HG02885 (cell line): ENCODE results near the gene XYLT1.

Experiments
- ATAC-seq: cut with Tn5 transposase; IDR thresholded peaks from one replicate; pipeline ENCODE4 v1.9.1; 2021; ENCODE audit warnings: mild to moderate bottlenecking; ENCODE audit not compliant: unreplicated experiment, poor library complexity

Gene XYLT1

DNA sequence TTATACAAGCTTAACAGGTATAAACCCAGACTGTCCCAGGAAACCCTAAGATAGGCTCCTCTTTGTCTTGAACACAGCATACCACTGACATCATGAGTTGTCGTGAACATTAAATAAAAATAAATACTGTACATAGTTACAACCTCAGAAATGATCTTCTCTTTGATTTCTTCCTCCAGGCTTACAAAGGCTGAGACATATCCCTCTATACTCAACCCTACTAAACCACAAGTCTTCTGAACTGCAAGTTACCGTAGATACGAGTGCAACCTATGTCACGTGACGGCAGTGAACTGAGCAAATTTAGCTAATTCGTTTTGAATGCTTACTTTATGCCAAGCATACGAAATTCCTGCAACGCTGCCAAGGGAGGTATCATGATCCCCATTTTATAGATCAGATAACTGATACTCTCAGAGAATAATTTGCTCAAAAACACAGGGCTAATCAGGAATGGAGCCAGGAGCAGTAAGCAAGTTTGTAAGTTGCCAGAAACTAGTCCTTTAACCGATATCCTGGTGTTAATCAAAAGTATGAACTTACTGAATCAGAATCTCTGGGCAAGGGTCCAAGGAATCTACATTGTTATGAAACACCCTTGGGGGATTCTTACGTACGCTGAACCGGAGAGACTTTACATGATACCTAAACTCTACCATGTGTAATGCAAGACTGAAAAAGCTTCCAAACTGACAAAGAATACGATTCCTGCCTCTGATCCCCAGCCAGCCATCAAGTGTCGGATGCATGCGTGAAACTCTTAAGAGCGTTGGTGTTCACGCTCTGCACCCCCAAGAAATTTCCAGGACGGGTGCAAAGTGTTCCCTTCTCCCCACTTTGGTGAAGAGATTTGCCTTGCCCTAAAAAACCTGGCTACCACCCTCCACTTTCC, 106.2 kb downstream of the XYLT1 start:
- no peak for ATAC-seq

DNA sequence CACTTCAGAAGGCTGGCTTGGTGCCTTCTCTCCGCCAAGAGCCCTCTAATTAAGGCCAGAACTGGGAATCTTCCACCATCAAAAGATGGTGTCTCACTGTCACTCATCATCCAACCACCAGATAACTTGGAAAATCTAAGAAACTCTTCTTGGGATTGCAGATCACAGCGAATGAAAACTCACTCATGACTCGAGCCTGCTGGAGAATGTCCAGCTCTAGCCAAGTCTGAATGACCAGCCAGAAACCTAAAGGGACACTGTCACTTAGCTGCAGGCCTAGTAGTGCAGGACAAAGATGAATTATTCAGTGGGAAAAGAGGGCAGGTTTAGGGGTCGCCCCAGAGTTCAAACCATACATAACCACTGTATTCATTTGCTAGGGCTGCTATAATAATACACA, 107.8 kb downstream of the XYLT1 start:
- ATAC-seq = no peak

DNA sequence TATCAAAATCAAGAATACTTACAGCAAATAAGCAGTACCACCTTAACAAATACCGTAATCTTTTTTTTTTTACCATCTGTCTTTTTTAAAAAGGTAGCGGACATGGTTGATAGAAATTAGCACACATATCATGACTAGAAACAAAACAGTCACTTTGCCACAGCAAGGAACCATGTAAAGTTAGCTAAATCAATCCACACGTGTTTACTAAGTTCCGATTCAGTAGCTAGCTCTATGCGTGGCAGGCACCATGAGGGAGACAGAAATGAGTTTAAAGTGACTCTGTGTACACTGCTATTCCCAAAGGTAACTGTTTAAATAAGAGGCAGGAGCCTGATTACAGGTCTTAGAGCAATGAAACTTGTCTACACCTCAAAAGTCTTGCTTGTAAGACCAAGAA, 108.6 kb downstream of the XYLT1 start:
- ATAC-seq = no peak

DNA sequence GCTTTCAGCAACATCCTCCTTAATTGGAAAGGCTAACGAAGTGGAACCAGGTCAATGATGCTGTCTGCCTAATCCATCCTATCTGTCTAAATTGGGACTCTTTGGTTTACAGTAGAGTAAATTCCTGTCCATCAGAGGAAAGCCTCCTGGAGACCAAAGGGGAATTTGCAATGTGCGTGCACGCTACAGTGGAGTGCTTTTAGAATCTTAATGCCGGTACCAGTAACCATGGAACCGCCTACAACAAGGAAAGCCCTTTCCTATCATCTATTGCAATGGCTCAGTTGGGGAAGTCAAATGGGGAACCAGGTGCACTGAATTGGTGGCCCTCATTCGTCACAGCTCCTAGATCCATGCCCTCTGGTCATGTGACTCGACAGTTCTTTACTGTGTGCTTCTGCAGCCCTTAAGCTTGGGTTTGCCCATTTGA, 110.1 kb downstream of the XYLT1 start:
- no peak for ATAC-seq

DNA sequence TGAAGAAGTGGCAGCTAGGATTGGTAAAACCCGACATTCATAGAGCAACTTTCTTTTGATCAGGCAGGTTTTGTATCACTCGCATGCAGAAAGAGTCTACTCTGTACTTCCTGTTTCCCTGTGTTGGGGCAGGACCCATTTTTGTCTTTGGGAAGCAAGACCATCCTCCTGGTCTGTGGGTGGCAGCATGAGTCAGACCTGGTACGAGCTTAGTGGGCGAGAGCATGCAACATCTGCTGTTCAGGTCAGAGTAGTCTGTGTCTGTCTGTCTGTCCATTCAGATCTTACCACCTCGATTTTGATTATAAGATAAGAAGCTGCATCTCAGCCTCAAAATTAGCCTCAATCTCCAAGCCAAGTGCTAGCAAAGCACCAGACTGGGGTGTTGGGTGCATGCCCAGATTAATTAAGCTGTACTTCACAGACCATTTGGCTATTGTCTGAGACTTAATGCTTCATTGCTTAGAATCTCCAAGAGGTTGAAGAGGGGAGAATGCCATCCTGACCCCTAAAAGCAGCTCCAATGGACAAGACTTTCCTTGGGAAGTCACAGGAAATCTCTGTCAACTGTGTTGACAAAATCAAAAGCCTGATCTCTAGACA, 110.9 kb downstream of the XYLT1 start:
- ATAC-seq = no peak

DNA sequence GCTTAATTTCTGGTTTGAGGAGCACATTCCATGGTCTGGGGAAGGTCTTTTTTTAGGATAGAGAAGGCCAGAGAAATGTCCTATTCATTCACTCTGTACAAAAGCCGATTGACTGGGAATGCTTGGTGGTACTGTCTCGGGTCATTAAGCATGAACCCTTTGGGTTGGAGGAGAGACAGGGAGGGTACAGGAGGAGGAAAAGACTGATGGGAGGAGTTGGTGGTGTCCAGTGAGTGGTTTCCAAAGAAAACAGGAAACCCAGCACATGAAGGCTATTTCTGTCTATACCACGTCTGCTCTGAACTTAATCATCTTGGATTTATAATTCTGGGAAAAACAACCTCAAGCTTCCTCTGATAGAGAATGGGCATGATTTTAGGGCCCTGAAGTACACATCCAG, 111.9 kb downstream of the XYLT1 start:
- no peak for ATAC-seq

DNA sequence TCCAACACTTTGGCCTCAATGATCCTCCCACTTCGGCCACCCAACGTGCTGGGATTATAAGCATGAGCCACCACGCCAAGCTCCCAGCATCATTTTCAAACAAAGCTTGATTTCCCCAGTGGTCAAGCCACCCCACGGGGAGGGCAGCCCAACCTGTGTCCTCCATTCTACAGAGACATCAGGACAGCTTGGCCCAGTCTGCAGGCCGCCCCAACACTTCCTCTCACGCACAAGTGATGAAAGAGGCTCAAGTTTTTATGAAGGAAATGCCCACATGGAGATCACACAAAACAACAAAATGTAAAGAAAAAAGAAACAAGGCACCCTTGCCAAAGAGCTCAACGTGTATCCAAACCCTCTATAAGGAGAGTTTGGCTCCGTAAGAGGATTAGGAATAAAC, 112.4 kb downstream of the XYLT1 start:
- no peak for ATAC-seq

DNA sequence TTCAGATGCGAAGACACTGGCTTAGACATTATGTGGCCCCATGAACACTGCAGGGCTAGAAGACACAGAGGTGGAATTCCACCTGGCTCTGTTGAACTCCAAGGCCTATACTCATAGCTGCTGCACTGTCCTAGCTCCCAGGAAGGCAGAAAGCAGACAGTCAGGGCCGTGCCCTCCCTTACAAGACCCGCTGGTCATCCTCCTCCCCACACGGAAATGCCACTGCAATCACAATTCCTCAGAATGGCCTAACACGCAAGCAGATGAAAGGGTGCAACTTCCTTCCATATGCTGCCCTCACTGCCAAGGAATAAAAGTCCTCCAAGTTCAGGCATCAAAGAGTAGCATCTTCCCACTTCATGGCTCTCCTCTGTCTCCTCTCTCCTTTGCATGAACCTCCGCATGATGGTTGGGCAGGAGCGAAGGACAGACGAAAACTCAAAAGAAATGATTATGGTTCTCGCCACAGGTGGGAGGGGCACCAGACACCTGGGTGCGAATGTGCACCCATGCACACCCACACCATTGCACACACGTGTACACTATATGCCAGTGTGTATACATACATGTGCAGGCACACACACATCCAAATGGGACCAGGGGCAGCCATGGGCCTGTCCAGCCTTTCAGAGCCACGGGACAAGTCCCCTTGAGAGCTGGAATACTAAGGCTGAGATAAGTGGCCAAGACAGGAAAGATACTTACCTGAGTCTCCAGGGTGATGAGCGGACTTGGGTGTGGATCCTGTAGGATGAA, 113.3 kb downstream of the XYLT1 start:
- no peak for ATAC-seq

DNA sequence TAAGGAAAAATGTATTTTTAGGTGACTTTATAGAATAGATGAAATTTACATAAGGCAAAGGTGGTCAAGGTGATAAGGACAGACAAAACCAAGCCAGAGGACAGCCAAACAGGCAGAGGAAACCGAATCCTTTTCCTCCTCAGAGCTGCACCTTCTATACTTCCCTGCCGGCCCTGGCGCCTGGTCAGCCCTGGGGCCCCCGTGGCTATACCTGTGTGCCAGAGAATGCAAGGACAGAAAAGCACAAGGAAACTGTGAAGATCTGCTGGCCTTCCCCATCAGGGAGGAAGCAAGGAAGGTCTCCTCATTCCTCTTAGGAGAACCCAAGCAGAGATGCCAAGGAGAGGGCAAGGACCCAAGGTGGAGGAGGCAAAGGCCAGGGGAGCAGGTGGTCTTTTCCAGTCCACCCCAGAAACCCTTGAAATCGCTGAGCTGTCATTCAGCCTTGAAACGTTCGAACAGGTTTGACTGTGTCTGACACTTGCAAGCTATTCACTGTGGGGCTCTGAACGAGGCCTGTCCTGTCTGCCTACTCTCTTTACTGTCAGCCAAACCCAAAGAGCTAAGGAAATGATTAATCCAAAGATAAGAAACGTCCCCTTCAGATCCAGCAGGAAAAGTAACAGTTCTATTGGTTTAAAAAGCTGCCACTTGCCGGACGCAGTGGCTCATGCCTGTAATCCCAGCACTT, 114.4 kb downstream of the XYLT1 start:
- no peak for ATAC-seq

DNA sequence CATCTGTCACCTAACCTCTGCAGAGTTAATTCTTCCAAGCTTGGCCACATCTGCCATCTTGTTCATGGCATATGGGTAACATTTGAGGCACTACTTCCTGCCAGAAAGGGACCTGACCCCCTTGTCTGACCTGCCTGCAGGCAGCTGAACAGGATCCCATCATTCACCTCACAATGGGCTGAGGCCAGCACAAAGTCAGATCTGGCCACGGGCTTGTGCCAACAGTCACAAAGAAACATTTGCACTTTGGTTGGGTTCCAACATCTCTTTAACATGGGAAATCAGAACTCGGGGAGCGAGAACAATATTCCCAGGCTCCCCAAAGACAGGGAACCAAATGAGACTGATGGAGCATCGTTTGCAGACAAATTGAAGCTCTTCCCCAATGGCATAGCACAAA, 116.1 kb downstream of the XYLT1 start:
- ATAC-seq = no peak

DNA sequence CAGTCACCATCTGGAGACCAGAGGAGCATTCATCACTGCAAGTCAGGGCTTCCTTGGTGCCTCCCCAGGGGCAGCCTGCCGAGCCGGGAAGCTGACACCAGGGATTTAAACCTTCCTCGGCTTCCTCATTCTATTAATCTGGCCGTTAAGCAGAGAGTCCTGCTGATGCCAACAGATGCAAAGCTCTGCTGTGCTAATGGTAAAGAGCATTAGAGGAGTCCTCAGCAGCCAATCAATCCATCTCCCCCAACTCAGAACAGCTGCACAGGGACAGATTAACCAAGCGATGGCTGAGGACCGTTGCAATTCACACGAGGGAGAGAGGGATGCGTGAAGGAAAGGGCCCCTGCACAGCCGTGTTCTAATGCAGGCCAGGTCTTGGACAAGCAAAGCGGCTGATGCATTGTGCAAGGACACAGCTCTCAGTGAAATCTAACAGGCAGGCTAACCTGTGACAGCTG, 116.6 kb downstream of the XYLT1 start:
- no peak for ATAC-seq

DNA sequence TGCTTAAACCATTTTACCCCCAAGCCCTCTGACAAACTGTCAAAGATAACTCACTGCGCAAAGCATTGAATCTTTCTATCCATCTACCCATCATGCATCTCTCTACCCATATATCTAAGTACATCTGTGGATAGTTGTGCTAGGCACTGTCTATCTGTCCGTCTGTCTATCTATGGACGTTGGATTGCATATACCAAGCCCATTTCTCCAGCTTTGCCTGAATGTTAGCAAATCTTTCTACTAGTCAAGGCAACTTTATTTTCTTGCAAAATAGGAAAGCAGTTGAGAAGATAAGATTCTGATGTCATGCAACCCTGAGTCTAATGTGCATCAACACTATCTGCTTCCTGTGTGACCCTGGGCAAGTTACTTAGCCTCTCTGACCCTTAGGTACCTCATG, 117.2 kb downstream of the XYLT1 start:
- ATAC-seq = no peak

DNA sequence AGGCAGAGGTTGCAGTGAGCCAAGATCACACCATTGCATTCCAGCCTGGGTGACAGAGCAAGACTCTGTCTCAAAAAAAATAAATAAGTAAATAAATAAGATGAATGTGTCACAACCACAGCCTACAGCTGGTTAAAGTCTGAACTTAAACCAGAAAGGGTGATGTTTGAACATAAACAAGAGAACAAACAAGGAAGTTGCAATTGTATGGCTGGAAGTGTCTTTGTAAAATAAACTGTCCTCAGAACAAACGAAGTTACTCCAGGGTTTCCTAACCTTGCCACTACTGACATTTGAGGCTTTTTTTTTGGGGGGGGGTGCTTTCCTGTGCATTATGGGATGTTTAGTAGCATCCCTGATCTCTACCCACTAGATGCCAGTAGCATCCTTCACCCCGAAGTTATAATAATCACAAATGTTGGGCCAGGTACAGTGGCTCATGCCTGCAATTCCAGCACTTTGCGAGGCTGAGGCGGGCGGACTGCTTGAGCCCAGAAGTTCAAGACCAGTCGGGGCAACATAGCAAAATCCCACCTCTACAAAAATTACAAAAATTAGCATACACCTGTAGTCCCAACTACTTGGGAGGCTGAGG, 119.2 kb downstream of the XYLT1 start:
- ATAC-seq = no peak

DNA sequence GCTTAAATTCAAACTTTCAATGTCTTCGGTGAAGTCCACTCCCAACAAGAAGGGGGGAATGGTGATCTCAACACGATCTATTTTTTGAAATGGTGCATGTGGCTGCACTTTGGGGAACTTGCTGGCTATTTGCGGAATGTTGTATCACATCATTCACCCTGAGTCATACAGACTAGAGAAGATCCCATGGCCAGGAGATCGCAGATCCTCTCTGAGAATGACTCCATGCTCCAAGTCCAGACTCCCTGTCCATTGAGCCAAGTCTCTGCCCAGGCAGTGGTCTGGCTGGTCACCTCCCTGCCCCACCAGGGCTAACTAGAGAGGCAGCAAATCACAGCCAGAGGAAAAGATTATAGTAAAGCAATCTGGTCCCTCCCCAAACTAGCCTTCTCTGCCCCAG, 120.6 kb downstream of the XYLT1 start:
- no peak for ATAC-seq

DNA sequence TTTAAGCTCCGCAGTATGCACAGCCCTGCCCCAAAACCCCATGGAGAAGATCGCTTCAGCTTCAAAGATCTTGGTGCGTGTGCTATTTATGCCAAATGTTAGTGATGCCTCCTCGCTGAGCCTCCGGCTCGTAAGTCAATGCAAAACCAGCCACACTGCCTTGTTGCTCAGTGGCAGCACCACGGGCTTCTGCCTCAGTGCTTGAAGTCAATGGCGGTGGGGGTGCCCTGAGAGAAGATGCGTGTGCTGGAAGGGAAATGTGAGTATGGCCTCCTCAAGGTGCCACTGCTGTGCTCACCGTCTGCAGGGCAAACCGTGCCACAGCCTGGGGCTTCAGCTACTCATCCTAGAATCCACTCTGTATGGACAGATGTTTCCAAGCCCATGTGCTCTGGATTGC, 121.9 kb downstream of the XYLT1 start:
- no peak for ATAC-seq

DNA sequence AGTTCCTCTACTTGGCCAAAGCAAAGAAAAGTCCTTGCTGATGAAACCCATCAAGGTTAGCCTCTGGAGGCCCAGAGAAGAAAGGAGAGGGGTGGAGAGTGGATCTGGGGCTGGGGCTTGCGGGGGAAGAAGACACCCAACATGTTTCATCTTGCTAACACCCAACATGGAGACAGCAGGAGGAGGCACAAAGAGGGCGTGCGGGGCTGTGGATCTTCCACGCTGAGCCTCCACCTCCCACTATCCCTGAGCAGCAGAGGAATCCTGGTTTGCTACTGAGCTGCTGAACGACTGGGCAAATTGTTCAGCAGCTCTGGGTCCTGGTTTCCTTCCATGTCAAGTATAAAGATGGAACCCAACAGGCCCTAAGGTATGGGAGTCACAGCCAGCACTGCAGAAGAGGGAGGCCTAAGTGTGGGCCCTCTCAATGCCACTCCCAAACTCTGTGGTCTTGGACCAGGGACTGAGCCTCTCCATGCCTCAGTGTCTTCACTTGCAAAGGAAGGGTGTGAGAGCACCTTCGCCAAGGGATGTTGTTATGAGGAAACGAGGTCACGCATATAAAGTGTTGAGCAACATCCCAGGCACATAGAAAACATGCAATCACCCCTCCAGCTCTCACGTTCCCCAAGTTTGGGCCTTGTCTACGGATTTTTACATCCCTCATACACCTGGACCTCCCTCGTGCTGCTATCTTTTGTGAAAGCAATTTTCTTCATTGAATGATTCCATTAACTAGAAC, 122.5 kb downstream of the XYLT1 start:
- ATAC-seq = no peak

DNA sequence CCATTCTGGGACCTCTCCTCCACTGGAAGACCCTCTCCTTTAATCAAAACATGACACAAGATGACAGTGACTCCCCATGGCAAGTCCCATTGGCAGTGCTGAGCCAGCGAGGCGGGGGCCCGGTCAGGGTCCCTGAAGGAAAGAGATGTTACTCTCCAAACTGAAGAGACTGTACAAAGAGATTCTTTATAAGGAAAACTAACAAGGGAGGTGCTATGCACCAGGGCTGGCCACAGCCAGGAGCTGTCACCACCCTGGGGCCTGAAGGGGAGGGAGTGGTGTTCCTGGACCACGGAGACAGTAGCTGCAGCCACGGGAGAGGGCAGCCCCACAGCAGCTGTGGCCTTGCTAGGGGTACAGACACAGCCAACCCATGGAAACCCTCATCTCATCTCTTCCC, 123.1 kb downstream of the XYLT1 start:
- ATAC-seq = no peak

DNA sequence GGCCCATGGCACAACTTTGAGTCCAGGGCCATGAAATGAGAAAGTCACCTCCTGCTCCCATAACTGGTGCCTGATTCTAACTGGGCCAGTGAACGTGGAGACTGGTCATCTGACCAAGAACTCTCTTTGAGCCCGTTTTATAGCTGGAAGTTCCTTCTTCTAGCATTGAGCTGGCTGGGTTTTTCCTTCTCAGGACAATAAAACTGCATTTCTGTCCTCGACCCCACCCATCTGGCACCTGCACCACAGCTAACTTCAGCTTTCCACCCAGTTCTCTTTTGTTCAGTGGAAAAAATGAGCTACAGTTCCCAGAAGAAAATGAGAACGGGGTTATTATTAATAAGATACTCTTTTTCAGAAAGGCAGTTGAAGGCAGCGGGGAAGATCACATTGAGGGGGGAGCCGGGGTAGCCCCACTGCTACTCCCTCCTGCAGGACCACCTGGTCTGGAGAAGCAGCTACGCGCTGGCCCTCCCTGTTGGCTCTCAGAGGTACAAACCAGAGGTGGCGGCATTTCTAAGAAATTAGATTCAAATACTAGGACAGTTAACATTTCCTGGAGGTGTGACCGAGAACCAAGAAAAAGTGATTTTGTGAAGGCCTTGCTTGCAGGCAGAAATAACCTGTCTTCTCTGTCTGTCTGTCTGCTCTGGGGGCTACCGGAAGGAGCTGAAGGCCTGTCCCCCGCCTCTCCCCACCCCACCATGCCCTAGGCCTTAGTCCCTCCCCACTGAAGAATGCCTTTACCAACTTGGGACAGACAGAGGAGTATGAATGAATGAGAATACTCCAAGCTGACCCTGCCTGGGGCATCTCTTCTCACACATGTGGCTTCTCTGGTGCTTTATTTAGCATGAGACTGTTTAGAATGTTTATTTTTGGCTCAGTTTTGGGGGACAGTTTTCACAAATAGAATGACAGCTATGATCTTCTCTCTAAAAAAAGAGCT, 123.9 kb downstream of the XYLT1 start:
- ATAC-seq = no peak
